HEK293 (cell line): ENCODE measurements around the gene IL11.

Source experiments
- HIC1 ChIP-seq: fragments of 450-650 bp; formaldehyde crosslinking; IDR thresholded peaks from 2 replicates; pipeline ENCODE4 v1.5.1; 2016; ENCODE audit warnings: missing biosample characterization, missing genetic modification characterization
- RBAK ChIP-seq: fragments of 450-650 bp; formaldehyde crosslinking; IDR thresholded peaks from 2 replicates; pipeline ENCODE4 v1.5.1; 2016; ENCODE audit warnings: missing biosample characterization, missing genetic modification characterization
- WT1 ChIP-seq: fragments of 450-650 bp; formaldehyde crosslinking; IDR thresholded peaks from 2 replicates; pipeline ENCODE4 v1.5.1; 2016; ENCODE audit warnings: missing biosample characterization, missing genetic modification characterization
- ZBTB8A ChIP-seq: fragments of 450-650 bp; formaldehyde crosslinking; IDR thresholded peaks from 2 replicates; pipeline ENCODE4 v1.5.1; 2016; ENCODE audit warnings: missing biosample characterization, missing genetic modification characterization
- ZIC2 ChIP-seq: fragments of 450-650 bp; formaldehyde crosslinking; IDR thresholded peaks from 2 replicates; pipeline ENCODE4 v1.5.1; 2016; ENCODE audit warnings: missing biosample characterization, missing genetic modification characterization
- ZNF121 ChIP-seq: fragments of 450-650 bp; formaldehyde crosslinking; IDR thresholded peaks from 2 replicates; pipeline ENCODE4 v1.5.1; 2016; ENCODE audit warnings: missing biosample characterization, missing genetic modification characterization
- ZNF132 ChIP-seq: fragments of 450-650 bp; formaldehyde crosslinking; IDR thresholded peaks from 2 replicates; pipeline ENCODE4 v1.5.1; 2017; ENCODE audit warnings: missing biosample characterization, missing genetic modification characterization, borderline replicate concordance
- ZNF184 ChIP-seq: fragments of 450-650 bp; IDR thresholded peaks from 2 replicates; pipeline ENCODE4 v1.5.1; 2018; ENCODE audit warnings: missing biosample characterization, mild to moderate bottlenecking, missing genetic modification characterization
- ZNF221 ChIP-seq: fragments of 450-650 bp; formaldehyde crosslinking; IDR thresholded peaks from 2 replicates; pipeline ENCODE4 v1.5.1; 2017; ENCODE audit warnings: missing biosample characterization, missing genetic modification characterization, borderline replicate concordance
- ZNF23 ChIP-seq: fragments of 450-650 bp; formaldehyde crosslinking; IDR thresholded peaks from 2 replicates; pipeline ENCODE4 v1.5.1; 2016; ENCODE audit warnings: missing biosample characterization, missing genetic modification characterization, borderline replicate concordance
- ZNF335 ChIP-seq: fragments of 450-650 bp; formaldehyde crosslinking; conservative IDR thresholded peaks from 2 replicates; pipeline ENCODE4 v1.5.1; 2016; ENCODE audit warnings: missing biosample characterization, missing genetic modification characterization
- ZNF518A ChIP-seq: fragments of 450-650 bp; formaldehyde crosslinking; conservative IDR thresholded peaks from 2 replicates; pipeline ENCODE4 v1.5.1; 2016; ENCODE audit warnings: low read depth, missing biosample characterization, missing genetic modification characterization
- ZNF571 ChIP-seq: fragments of 450-650 bp; formaldehyde crosslinking; IDR thresholded peaks from 2 replicates; pipeline ENCODE4 v1.5.0; 2017; ENCODE audit warnings: missing biosample characterization, missing genetic modification characterization
- ZNF623 ChIP-seq: fragments of 450-650 bp; formaldehyde crosslinking; IDR thresholded peaks from 2 replicates; pipeline ENCODE4 v1.5.1; 2016; ENCODE audit warnings: missing biosample characterization, missing genetic modification characterization
- ZNF776 ChIP-seq: fragments of 450-650 bp; formaldehyde crosslinking; IDR thresholded peaks from 2 replicates; pipeline ENCODE4 v1.5.0; 2017; ENCODE audit warnings: missing biosample characterization, missing genetic modification characterization, borderline replicate concordance
- ZSCAN5A ChIP-seq: fragments of 450-650 bp; formaldehyde crosslinking; IDR thresholded peaks from 2 replicates; pipeline ENCODE4 v1.5.1; 2016; ENCODE audit warnings: missing biosample characterization, missing genetic modification characterization
- TF ChIP-seq, protein P1 (sequence below): fragments of 450-650 bp; formaldehyde crosslinking; IDR thresholded peaks from 2 replicates; pipeline ENCODE4 v1.5.1; 2016; ENCODE audit warnings: missing biosample characterization, missing genetic modification characterization

The IL11 gene

GRCh38 chr19:55384920-55385723 lies 14.9 kb upstream of the IL11 start (continued):
- TF ChIP-seq, protein P1, sequence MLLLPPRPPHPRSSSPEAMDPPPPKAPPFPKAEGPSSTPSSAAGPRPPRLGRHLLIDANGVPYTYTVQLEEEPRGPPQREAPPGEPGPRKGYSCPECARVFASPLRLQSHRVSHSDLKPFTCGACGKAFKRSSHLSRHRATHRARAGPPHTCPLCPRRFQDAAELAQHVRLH = no peak
- TF ChIP-seq ZNF221 (no peak), ZNF335 (tag by site-specific recombination) (peak; percentile 93), ZNF184 (tag by site-specific recombination) (no peak), ZNF23 (tag by site-specific recombination) (no peak), ZNF132 (no peak), ZNF623 (tag by site-specific recombination) (no peak), ZNF571 (tag by site-specific recombination) (no peak), ZNF776 (tag by site-specific recombination) (no peak), ZIC2 (tag by site-specific recombination) (peak; percentile 46), ZNF121 (tag by site-specific recombination) (no peak), ZNF518A (tag by site-specific recombination) (0 out of 2 replicates have a peak, but pooled peaks have one; percentile 11), RBAK (tag by site-specific recombination) (no peak), ZBTB8A (tag by site-specific recombination) (no peak), WT1 (tag by site-specific recombination) (no peak), HIC1 (tag by site-specific recombination) (peak; percentile 65; the same call in 1 of the 2 replicates), ZSCAN5A (tag by site-specific recombination) (no peak)
- TF ChIP-seq, all 188 proteins: peak for 11
